LNCaP clone FGC (cell line): ENCODE data around the gene GPR132.

Source experiments
- DNase-seq: peaks from one replicate; pipeline ENCODE4 v3.0.0-alpha.2; 2011; ENCODE audit warnings: low read depth
- H3K4me3 ChIP-seq: 2 replicates; pipeline ENCODE4 v1.5.1; 2011; ENCODE audit warnings: mild to moderate bottlenecking, low read depth, low read length, control low read depth
- TF ChIP-seq, protein P1 (sequence below): IDR thresholded peaks from 2 replicates; pipeline ENCODE4 v1.5.1; 2012; ENCODE audit warnings: mild to moderate bottlenecking; ENCODE audit not compliant: control insufficient read depth, insufficient read depth; ENCODE audit errors: extremely low read depth

GPR132 gene

GRCh38 chr14:105059925-105060565 is 5.2 kb downstream of the GPR132 start:
- H3K4me3 ChIP-seq, result no peak overlapping the region
- no peak for DNase-seq

GRCh38 chr14:105059035-105059924 is 6.0 kb downstream of the GPR132 start:
- no peak for DNase-seq
- H3K4me3 ChIP-seq, result no peak overlapping the region
- TF ChIP-seq, protein P1, sequence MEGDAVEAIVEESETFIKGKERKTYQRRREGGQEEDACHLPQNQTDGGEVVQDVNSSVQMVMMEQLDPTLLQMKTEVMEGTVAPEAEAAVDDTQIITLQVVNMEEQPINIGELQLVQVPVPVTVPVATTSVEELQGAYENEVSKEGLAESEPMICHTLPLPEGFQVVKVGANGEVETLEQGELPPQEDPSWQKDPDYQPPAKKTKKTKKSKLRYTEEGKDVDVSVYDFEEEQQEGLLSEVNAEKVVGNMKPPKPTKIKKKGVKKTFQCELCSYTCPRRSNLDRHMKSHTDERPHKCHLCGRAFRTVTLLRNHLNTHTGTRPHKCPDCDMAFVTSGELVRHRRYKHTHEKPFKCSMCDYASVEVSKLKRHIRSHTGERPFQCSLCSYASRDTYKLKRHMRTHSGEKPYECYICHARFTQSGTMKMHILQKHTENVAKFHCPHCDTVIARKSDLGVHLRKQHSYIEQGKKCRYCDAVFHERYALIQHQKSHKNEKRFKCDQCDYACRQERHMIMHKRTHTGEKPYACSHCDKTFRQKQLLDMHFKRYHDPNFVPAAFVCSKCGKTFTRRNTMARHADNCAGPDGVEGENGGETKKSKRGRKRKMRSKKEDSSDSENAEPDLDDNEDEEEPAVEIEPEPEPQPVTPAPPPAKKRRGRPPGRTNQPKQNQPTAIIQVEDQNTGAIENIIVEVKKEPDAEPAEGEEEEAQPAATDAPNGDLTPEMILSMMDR, result no peak

More at GRCh38 chr14:105059925-105060565, 5.2 kb downstream of the GPR132 start:
- TF ChIP-seq, protein P1, result no peak

DNA sequence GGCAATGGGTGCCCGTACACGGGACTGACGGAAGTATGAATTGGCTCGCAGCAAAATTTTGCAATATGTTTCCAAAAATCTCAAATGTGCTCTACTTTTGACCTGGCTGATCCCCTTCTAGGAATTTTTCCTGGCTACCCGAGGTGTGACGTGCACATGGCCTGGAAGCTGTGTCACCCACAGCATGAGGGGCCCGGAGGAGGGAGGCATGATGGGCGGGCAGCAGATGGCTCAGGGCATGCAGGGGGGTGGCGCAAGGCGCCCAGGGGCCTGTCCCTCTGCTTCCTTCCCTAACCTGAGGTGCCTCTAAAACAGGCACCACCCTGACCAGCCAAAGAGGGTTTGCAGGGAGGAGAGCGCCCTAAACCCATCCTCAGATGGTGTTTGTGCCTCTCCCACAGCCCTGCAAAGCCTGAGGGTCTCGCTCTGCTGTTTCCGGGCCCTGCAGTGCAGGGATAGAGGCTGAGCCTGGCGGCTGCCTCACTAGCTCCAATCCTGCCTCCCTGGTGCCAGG is 6.7 kb downstream of the GPR132 start:
- no peak for DNase-seq
- TF ChIP-seq, protein P1, result no peak
- no peak overlapping the region for H3K4me3 ChIP-seq

- TF ChIP-seq, protein P1, result no peak
- no peak overlapping the region for H3K4me3 ChIP-seq
- no peak for DNase-seq
Measured at GRCh38 chr14:105056303-105056831, 8.9 kb downstream of the GPR132 start.

GRCh38 chr14:105055736-105056302 is 9.4 kb downstream of the GPR132 start:
- H3K4me3 ChIP-seq, result no peak overlapping the region
- no peak for DNase-seq
- TF ChIP-seq, protein P1, result no peak

- TF ChIP-seq, protein P1, result no peak
- no peak overlapping the region for H3K4me3 ChIP-seq
- DNase-seq, result no peak
Measured at GRCh38 chr14:105055334-105055733, 9.9 kb downstream of the GPR132 start.
